Common myeloid progenitor, CD34-positive (primary cell): ENCODE results near the gene ACOX2.

ENCODE experiments used
- CTCF ChIA-PET: fragments of 350-600 bp; sonication (Branson Sonifier 250); formaldehyde crosslinking; loops from one replicate; lab custom pipeline; 2021; ENCODE audit warnings: antibody characterized with exemption; lab: Charles Lee
- POLR2A ChIA-PET: fragments of 350-600 bp; sonication (Branson Sonifier 250); formaldehyde crosslinking; loops from one replicate; lab custom pipeline; 2021; ENCODE audit warnings: antibody characterized with exemption; lab: Charles Lee
- DNase-seq, 3 donors: peaks; one replicate each; pipeline versions ENCODE4 v3.0.0 to v3.0.0-alpha.2; 2013
- H3K27ac ChIP-seq, 2 experiments: 1 replicate in 1 of 2; 2 replicates in 1 of 2; pipeline ENCODE4 v1.7.0; 2013; ENCODE audit warnings: inconsistent platforms in 2 of 2, low read length in 2 of 2, mild to moderate bottlenecking in 2 of 2, low read depth in 1 of 2, moderate library complexity in 1 of 2; ENCODE audit not compliant: severe bottlenecking in 2 of 2, insufficient read depth in 1 of 2, poor library complexity in 1 of 2
- H3K27me3 ChIP-seq, 5 experiments: replicated peaks in 2 of 5; 1 replicate in 3 of 5; 2 replicates in 2 of 5; pipeline versions ENCODE4 v1.6.1 to v1.7.0; 2013; ENCODE audit warnings: low read length in 4 of 5, mild to moderate bottlenecking in 2 of 5, moderate library complexity in 2 of 5, inconsistent platforms in 1 of 5; ENCODE audit not compliant: insufficient read depth in 5 of 5, control insufficient read depth in 4 of 5
- H3K36me3 ChIP-seq, 4 experiments: 1 replicate in 2 of 4; 2 replicates in 2 of 4; pipeline versions ENCODE4 v1.6.1 to v1.7.0; 2013; ENCODE audit warnings: low read length in 3 of 4, control low read depth in 1 of 4, mild to moderate bottlenecking in 1 of 4; ENCODE audit not compliant: control insufficient read depth in 4 of 4, insufficient read depth in 4 of 4
- H3K4me1 ChIP-seq, 4 experiments: 1 replicate in 3 of 4; 2 replicates in 1 of 4; pipeline versions ENCODE4 v1.6.1 to v1.7.1; 2013; ENCODE audit warnings: low read length in 3 of 4, mild to moderate bottlenecking in 3 of 4, control low read depth in 1 of 4, inconsistent platforms in 1 of 4, moderate library complexity in 1 of 4; ENCODE audit not compliant: control insufficient read depth in 4 of 4, insufficient read depth in 4 of 4; ENCODE audit errors: control extremely low read depth in 1 of 4
- H3K4me3 ChIP-seq, 7 experiments: 1 replicate in 4 of 7; 2 replicates in 3 of 7; pipeline versions ENCODE4 v1.5.1 to v1.7.0; 2013; ENCODE audit warnings: mild to moderate bottlenecking in 7 of 7, low read length in 6 of 7, moderate library complexity in 6 of 7, inconsistent platforms in 2 of 7, low read depth in 2 of 7, control low read depth in 1 of 7; ENCODE audit not compliant: insufficient read depth in 4 of 7, control insufficient read depth in 1 of 7; ENCODE audit errors: extremely low read depth in 1 of 7
- H3K9me3 ChIP-seq, 5 experiments: 1 replicate in 4 of 5; 2 replicates in 1 of 5; pipeline versions ENCODE4 v1.6.1 to v1.7.1; 2013; ENCODE audit warnings: low read length in 4 of 5, mild to moderate bottlenecking in 2 of 5, inconsistent platforms in 1 of 5, low read depth in 1 of 5, moderate library complexity in 1 of 5; ENCODE audit not compliant: control insufficient read depth in 4 of 5, insufficient read depth in 2 of 5; ENCODE audit errors: control extremely low read depth in 1 of 5
- WGBS: methylation state at CpG from one replicate; pipeline ENCODE4 v1.1.5; 2013; ENCODE audit not compliant: insufficient coverage; 5-methylcytosine and 5-hydroxymethylcytosine counted together

ACOX2 gene

GRCh38 chr3:58573640-58574039, 36.6 kb upstream of the ACOX2 start:
- WGBS = 98% methylated on average over 6 of the region's 6 CpGs
- Histone ChIP-seq H3K9me3 (peaks cover 0 to 2% (median 0%) of the 10 kb centered on the region in 5 experiments), H3K27me3 (peaks cover 0 to 10% (median 3%) of the 10 kb centered on the region in 5 experiments), H3K27ac (no peak overlapping the region), H3K4me1 (no peaks in the 10 kb centered on the region), H3K36me3 (no peaks in the 10 kb centered on the region), H3K4me3 (no peak overlapping the region)
- POLR2A ChIA-PET = no interaction called here
- CTCF ChIA-PET = interaction anchor here (0.6 to 17.5 kb wide), 3 partner anchors 39 to 254 kb away, joined by 3 to 239 read pairs (median 4); no protein-coding TSS in a partner anchor
- no peak for DNase-seq

GRCh38 chr3:58572634-58573230, 35.7 kb upstream of the ACOX2 start:
- Histone ChIP-seq H3K36me3 (no peaks in the 10 kb centered on the region), H3K4me3 (no peak overlapping the region), H3K27ac (no peak overlapping the region), H3K9me3 (peaks cover 0 to 2% (median 0%) of the 10 kb centered on the region in 5 experiments), H3K4me1 (no peaks in the 10 kb centered on the region), H3K27me3 (peaks cover 0 to 10% (median 3%) of the 10 kb centered on the region in 5 experiments)
- 98% methylated on average over 7 of the region's 7 CpGs for WGBS
- ChIA-PET CTCF (interaction anchor here (0.9 to 17.5 kb wide), 3 partner anchors 12 to 255 kb away, joined by 3 to 239 read pairs (median 4); no protein-coding TSS in a partner anchor), POLR2A (no interaction called here)
- DNase-seq = no peak

DNA sequence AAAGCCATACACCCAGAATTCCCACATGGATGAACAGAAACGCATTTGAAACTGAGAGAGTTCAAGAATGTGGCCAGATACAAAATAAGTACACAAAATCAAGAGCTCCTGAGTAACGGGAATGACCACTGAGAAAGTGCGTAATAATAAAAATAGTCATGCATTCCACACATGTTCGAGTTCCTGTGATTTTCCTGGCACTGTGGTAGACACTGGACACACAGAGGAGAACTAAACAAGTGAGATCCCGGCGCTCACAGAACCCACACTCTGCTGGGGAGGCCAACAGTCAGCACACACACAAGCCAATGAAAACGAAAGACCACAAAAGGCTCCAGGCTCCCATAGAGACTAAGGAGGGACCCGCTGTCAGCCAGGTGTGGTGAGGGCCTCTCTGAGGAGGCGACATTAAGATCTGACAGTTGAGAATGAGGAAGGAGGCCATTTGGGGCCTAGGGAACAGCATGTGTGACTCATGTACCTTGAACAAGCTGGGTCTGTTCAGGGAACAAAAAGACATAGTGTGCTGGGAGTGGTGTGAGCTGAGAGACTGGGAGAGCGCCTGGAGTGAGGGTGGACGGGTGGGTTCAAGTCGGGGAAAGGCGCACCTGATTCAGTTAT, 35.1 kb upstream of the ACOX2 start:
- H3K27me3 ChIP-seq = peaks cover 0 to 6% (median 3%) of the 10 kb centered on the region in 5 experiments
- WGBS = 91% methylated on average over 13 of the region's 13 CpGs
- ChIA-PET CTCF (interaction anchor here (0.6 to 17.5 kb wide), 5 partner anchors 12 to 149 kb away, joined by 3 to 239 read pairs (median 3); no protein-coding TSS in a partner anchor), POLR2A (no interaction called here)
- no peak overlapping the region for H3K4me3 ChIP-seq
- peaks cover 0 to 2% (median 0%) of the 10 kb centered on the region in 5 experiments for H3K9me3 ChIP-seq
- H3K4me1 ChIP-seq = no peaks in the 10 kb centered on the region
- H3K36me3 ChIP-seq = no peaks in the 10 kb centered on the region
- no peak for DNase-seq
- H3K27ac ChIP-seq = no peak overlapping the region

DNA sequence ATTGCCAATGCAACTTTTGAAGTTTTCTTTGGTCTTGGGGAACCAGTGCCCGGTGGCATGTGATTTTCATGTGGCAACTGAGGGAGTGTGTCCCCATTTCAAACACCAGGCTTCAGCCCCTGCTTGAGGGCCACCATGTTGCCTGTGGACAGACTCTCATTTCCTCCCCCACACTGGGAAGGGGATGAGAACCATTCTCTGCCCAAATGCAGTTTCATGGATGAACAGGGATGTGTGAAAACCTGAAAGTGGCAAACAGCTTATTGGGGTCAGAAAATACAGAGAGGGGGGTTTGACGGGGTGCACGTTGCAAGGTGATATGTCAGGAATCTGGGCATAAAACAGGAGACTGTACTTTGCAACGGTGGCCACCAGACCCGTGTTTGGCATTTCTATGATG, 33.9 kb upstream of the ACOX2 start:
- H3K9me3 ChIP-seq = peaks cover 0 to 2% (median 0%) of the 10 kb centered on the region in 5 experiments
- no peaks in the 10 kb centered on the region for H3K36me3 ChIP-seq
- 98% methylated on average over 5 of the region's 5 CpGs for WGBS
- DNase-seq = no peak
- no peaks in the 10 kb centered on the region for H3K27me3 ChIP-seq
- H3K4me3 ChIP-seq = no peak overlapping the region
- H3K4me1 ChIP-seq = no peaks in the 10 kb centered on the region
- POLR2A ChIA-PET = no interaction called here
- no peak overlapping the region for H3K27ac ChIP-seq
- CTCF ChIA-PET = interaction anchor here (0.6 to 17.5 kb wide), 5 partner anchors 10 to 98 kb away, joined by 3 to 239 read pairs (median 3); no protein-coding TSS in a partner anchor

DNA sequence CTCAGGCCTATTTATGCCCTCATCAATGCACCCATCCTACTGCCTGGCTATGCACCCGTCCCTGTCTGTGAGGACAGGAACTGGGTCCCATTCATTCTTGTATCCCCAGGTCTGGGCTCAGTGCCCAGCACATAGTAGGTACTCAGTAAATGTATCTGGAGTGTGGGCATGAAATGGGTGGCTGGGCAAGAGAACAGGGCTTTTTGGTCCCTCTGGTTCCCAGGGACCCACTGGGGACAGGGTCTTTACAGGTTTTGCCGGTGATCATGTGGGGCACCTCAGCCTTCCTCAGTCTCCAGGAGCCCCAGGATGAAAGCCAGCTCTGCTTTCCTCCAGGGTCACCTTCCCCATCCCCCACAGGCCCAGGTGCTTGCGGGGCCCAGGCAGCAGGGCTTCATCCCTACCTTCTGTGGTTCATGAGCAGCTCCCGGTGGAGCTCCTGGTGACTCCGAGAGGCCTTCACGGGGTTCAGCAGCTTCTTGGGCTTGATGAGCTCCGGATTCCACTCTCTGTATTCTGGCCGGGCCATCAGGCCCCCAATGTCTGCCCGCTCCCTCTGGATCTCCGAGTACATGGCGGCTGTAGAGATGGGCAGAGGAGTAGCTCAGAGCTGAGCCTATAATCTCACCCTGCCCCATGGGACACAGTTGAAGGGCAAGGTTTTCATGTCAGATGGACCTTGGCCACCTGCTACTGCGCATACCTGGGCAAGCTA, 32.5 kb upstream of the ACOX2 start:
- ChIA-PET POLR2A (no interaction called here), CTCF (interaction anchor here (0.6 to 17.5 kb wide), 11 partner anchors 8 to 97 kb away, joined by 3 to 239 read pairs (median 6); partner anchors contain the start of genes ACOX2 and FAM107A)
- DNase-seq = no peak
- Histone ChIP-seq H3K36me3 (no peaks in the 10 kb centered on the region), H3K4me3 (no peak overlapping the region), H3K27me3 (no peaks in the 10 kb centered on the region), H3K4me1 (no peaks in the 10 kb centered on the region), H3K9me3 (peaks cover 0 to 2% (median 0%) of the 10 kb centered on the region in 5 experiments), H3K27ac (no peak overlapping the region)
- 99% methylated on average over 11 of the region's 12 CpGs for WGBS

DNA sequence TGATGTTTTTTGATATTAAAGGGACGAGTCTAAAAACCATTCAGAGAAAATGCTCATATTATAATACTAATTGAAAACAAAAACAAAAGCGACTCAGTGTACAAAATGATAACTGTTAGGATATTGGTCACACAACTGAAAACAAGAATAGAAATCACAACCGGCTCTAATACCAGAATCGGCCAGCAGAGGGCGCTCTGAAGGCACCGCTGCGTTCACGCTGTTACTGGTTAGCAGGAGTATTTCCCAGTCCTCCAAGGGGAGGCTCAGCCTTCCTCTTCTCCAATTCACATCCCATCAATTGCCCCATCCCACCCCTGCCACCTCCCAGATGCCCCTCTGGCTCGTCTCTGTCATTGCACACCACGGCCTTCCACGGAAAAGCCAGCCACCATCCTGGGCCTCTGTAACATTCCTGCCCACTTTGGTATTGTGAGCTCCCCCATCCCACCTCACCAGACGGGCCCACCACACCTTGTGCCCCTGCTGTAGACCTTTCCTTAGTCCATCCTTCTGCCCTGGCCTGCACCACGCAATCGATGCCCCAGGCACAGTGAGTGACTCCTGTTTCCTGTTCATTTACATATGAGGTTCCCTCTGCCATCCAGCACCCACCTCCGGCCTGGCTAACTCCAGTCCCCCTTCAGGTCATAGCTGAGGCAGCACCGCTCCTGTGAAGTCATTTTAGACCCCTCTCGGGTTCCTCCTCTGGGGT, 31.7 kb upstream of the ACOX2 start:
- peak; percentile 49 to 73 (median 61) for DNase-seq
- no peaks in the 10 kb centered on the region for H3K27me3 ChIP-seq
- H3K4me1 ChIP-seq = no peaks in the 10 kb centered on the region
- no peak overlapping the region for H3K4me3 ChIP-seq
- 34% methylated on average over 14 of the region's 17 CpGs for WGBS
- no peaks in the 10 kb centered on the region for H3K36me3 ChIP-seq
- H3K9me3 ChIP-seq = peaks cover 0 to 2% (median 0%) of the 10 kb centered on the region in 5 experiments
- ChIA-PET CTCF (interaction anchor here (0.6 to 17.5 kb wide), 13 partner anchors 9 to 333 kb away, joined by 3 to 239 read pairs (median 6); partner anchors contain the start of genes ACOX2 and FAM107A), POLR2A (interaction anchor here (0.7 kb wide), 1 partner anchor 263 kb away, joined by 5 read pairs; the partner anchor contains the start of genes HTD2 and RPP14)
- H3K27ac ChIP-seq = no peak overlapping the region
